ENCODE results near the gene TMEM45A. TPM values are rescaled to one million over a fixed set of nuclear protein-coding genes. Genes with fewer than 3 reads are reported as not detected.

Gene TMEM45A
- total and polyA plus RNA-seq, 2 donors (not counting 3 experiments of a cell fraction or from before 2014, with no cell fraction given), result 5.6 to 8.6 TPM

DNA sequence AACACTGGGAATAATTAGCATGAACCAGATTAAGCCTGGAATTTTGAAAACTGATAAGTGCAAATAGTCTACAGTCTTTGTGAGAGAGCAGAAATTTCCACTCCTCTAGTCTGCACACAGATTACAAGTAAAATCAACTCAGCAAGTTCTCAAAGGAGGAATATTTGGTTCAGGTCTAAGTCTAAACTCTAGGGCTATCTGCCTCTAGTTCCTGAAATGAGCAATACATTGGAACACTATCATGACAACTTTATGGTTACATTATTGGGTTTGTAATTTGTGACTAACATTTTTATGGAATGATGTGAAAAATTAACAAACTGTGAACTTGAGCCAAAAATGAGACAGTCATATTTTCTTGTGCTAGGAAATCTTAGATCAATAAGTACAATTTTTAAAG, 86.2 kb downstream of the TMEM45A start:
- no TSS peak for BruUV-seq (replicated peaks)
- CTCF ChIA-PET, result interaction anchor here (1.4 to 4.9 kb wide), 2 partner anchors 11 to 116 kb away, joined by 5 to 26 read pairs; no protein-coding TSS in a partner anchor
- H3K9me1 ChIP-seq (replicated peaks; ENCODE audit: control insufficient read depth, extremely low read depth, insufficient read depth, low read length), result no peaks in the 10 kb centered on the region

DNA sequence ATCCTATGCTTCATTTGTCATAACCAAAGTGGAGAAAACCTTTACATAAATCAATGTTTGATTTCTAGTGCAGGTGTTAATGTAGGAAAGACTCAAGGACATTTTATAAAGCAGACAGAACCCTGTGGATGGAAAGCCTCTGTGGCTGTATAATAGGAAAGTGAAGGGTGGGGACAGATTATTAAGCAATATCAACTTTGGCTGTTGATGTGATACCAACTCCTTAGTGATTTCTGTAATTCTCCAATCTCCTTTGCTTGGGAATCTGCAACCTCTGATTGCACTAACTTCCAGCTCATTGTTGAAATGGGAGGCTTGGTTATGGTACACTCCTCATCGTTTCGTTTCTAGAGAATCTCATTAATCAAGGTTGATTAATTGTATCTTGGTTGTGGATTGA, 87.7 kb downstream of the TMEM45A start:
- Histone ChIP-seq H3K79me2 (ENCODE audit: control insufficient read depth, insufficient read depth, low read length) (no peaks in the 10 kb centered on the region), H3K36me3 (ENCODE audit: control insufficient read depth in 2 of 2, extremely low read depth in 1 of 2, insufficient read depth in 2 of 2, low read length in 2 of 2) (no peaks in the 10 kb centered on the region), H3K27me3 (ENCODE audit: control insufficient read depth in 2 of 2, insufficient read depth in 2 of 2, low read length in 2 of 2) (no peaks in the 10 kb centered on the region), H2AFZ (ENCODE audit: low read depth, low read length) (no peak overlapping the region), H3K9ac (replicated peaks; ENCODE audit: extremely low read depth, insufficient read depth, low read length) (no peak overlapping the region), H3K4me3 (replicated peaks in 1 of 3; ENCODE audit: insufficient read depth in 1 of 3, low read depth in 1 of 3, low read length in 3 of 3) (no peak overlapping the region), H4K20me1 (replicated peaks; ENCODE audit: control insufficient read depth, extremely low read depth, insufficient read depth, low read length) (no peaks in the 10 kb centered on the region), H3K4me2 (ENCODE audit: insufficient read depth, low read length) (no peak overlapping the region), H3K9me3 (replicated peaks; ENCODE audit: control insufficient read depth, insufficient read depth, low read length) (no peaks in the 10 kb centered on the region), H3K4me1 (ENCODE audit: control insufficient read depth, extremely low read depth, insufficient read depth, low read length) (no peaks in the 10 kb centered on the region), H3K27ac (ENCODE audit: insufficient read depth, low read depth, low read length) (no peak overlapping the region), H3K9me1 (replicated peaks; ENCODE audit: control insufficient read depth, extremely low read depth, insufficient read depth, low read length) (no peaks in the 10 kb centered on the region)
- TF ChIP-seq GATA2 (IDR thresholded peaks at IDR 0.05; ENCODE audit: insufficient read depth, insufficient read length, low read depth, low read length), result no peak
- intact Hi-C loops (cut with micrococcal nuclease) (no loop called here), dilution Hi-C loops (cut with MboI; ENCODE audit: extremely low pct_ligation_motif_present, low sequenced_read_pairs) (no loop called here)
- no TSS peak for BruUV-seq (replicated peaks)
- POLR2A ChIA-PET, result no interaction called here
- no peak for DNase-seq (ENCODE audit: low read depth, low spot score)
- FAIRE-seq, result no peak
- CTCF ChIA-PET, result interaction anchor here (0.5 to 4.9 kb wide), 5 partner anchors 9 to 670 kb away, joined by 3 to 26 read pairs (median 4); no protein-coding TSS in a partner anchor

More for the DNA sequence above, 86.2 kb downstream of the TMEM45A start:
- Histone ChIP-seq H3K4me1 (ENCODE audit: control insufficient read depth, extremely low read depth, insufficient read depth, low read length) (no peaks in the 10 kb centered on the region), H3K27ac (ENCODE audit: insufficient read depth, low read depth, low read length) (no peak overlapping the region), H3K27me3 (ENCODE audit: control insufficient read depth in 2 of 2, insufficient read depth in 2 of 2, low read length in 2 of 2) (no peaks in the 10 kb centered on the region), H3K4me3 (replicated peaks in 1 of 3; ENCODE audit: insufficient read depth in 1 of 3, low read depth in 1 of 3, low read length in 3 of 3) (no peak overlapping the region), H3K9ac (replicated peaks; ENCODE audit: extremely low read depth, insufficient read depth, low read length) (no peak overlapping the region), H3K9me3 (replicated peaks; ENCODE audit: control insufficient read depth, insufficient read depth, low read length) (no peaks in the 10 kb centered on the region), H3K36me3 (ENCODE audit: control insufficient read depth in 2 of 2, extremely low read depth in 1 of 2, insufficient read depth in 2 of 2, low read length in 2 of 2) (no peaks in the 10 kb centered on the region), H2AFZ (ENCODE audit: low read depth, low read length) (no peak overlapping the region), H4K20me1 (replicated peaks; ENCODE audit: control insufficient read depth, extremely low read depth, insufficient read depth, low read length) (no peaks in the 10 kb centered on the region), H3K4me2 (ENCODE audit: insufficient read depth, low read length) (no peak overlapping the region), H3K79me2 (ENCODE audit: control insufficient read depth, insufficient read depth, low read length) (no peaks in the 10 kb centered on the region)
- dilution Hi-C loops (cut with MboI; ENCODE audit: extremely low pct_ligation_motif_present, low sequenced_read_pairs) (no loop called here), intact Hi-C loops (cut with micrococcal nuclease) (no loop called here)
- no peak for FAIRE-seq
- no peak for TF ChIP-seq FOS (IDR thresholded peaks at IDR 0.05; ENCODE audit: borderline replicate concordance, insufficient read depth, low read length)
- no peak for TF ChIP-seq GATA2 (IDR thresholded peaks at IDR 0.05; ENCODE audit: insufficient read depth, insufficient read length, low read depth, low read length)
- no peak for TF ChIP-seq MYC (IDR thresholded peaks at IDR 0.05; ENCODE audit: low read depth, low read length)
- TF ChIP-seq POLR2A (IDR thresholded peaks at IDR 0.05; ENCODE audit: low read depth, low read length), result no peak
- no peak for TF ChIP-seq JUN (IDR thresholded peaks at IDR 0.05; ENCODE audit: borderline replicate concordance, insufficient read depth, insufficient read length, low read depth)
- no peak for DNase-seq (ENCODE audit: low read depth, low spot score)
- POLR2A ChIA-PET, result no interaction called here
